Chondrocyte (in vitro differentiated cells): Measurements from ENCODE around the gene AFF1. TPM values are rescaled to one million over a fixed set of nuclear protein-coding genes. Genes with fewer than 3 reads are reported as not detected.
A peak's percentile ranks its signal among the peaks of the same experiment; 100 is the strongest.

Experiments used
- DNase-seq: peaks from one replicate; pipeline ENCODE4 v3.0.0; 2021; ENCODE audit warnings: mixed read lengths, low spot score
- H3K27ac Mint-ChIP-seq: one replicate; pipeline ENCODE4 v1.8.0; 2021; ENCODE audit warnings: mild to moderate bottlenecking, moderate library complexity, mixed read lengths; ENCODE audit not compliant: unreplicated experiment
- H3K27me3 Mint-ChIP-seq: 2 replicates; pipeline ENCODE4 v1.8.0; 2021; ENCODE audit warnings: low read depth, mixed read lengths
- H3K36me3 Mint-ChIP-seq: 2 replicates; pipeline ENCODE4 v1.8.0; 2021; ENCODE audit warnings: low read depth, mixed read lengths
- H3K4me1 Mint-ChIP-seq: 2 replicates; pipeline ENCODE4 v1.8.0; 2021; ENCODE audit warnings: low read depth, mild to moderate bottlenecking, mixed read lengths
- H3K4me3 Mint-ChIP-seq: one replicate; pipeline ENCODE4 v1.8.0; 2021; ENCODE audit warnings: mild to moderate bottlenecking, moderate library complexity, mixed read lengths; ENCODE audit not compliant: unreplicated experiment
- H3K9me3 Mint-ChIP-seq: 2 replicates; pipeline ENCODE4 v1.8.0; 2021; ENCODE audit warnings: low read depth, mixed read lengths
- total RNA-seq: library from RNA; stranded (reverse); gene quantifications from 3 replicates; pipeline ENCODE4 v1.2.1, GENCODE V29; 2021
- TF ChIP-seq, protein P1 (sequence below): fragments of 200-600 bp; sonication (generic); IDR thresholded peaks from 2 replicates; pipeline ENCODE4 v1.5.0; 2021; ENCODE audit warnings: antibody characterized with exemption, mild to moderate bottlenecking, moderate library complexity

The AFF1 gene
- total RNA-seq, 1 donor from 2014 or later = 25.9 TPM

DNA sequence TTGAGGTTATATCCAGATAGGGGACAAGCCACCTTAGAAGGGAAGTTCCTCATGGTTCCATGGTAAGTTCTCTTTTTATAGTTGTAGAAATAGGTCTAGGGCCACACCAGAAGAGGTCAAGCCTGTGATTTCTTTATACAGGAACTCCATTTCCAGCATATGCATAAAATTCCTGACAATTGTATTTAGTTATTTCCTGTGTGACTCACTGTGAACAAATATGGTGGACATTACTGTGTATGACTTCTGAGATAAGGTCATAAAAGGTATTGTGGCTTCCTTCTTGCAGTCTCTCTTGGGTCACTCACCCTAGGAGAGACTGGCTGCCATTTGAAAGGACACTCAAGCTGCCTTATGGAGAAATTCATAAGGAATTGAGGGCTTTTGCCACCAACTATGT lies 40.4 kb upstream of the AFF1 start:
- Mint-ChIP-seq H3K27ac (no peak overlapping the region), H3K36me3 (no peaks in the 10 kb centered on the region)
- DNase-seq = no peak

DNA sequence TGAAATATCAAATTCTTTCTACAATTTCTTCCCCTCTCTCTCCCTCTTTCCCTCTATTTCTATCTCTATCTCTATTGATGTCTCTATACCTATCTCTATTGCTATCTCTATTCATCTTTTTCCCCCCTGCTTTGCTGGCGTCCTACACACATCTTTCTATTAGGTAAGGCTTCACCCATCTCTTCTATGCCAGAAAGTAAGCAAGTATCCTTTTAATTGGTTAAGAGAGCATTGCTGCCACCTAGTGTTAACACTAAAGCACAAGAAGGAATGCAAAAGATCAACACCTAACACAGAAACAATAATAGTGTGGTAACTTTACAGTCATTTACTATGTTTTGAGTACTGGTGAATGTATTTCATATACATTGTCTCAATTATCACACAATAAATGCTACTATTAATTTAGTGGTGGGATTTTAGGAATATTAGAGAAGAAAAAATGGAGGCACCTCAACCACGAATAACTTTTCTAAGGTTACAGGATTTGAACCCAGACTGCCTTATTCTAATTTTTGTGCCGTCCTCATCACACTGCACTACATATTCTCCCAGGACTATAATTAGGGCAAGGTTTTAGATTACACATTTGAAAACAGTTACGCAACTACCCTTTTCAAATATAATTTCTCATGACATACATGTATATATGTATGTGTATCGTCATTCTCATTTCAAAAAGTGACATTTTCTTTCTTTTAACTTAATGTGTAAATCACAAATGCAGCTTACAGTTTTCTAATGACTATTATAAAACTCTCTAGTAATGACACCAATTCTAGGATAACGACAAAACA lies 38.9 kb upstream of the AFF1 start:
- DNase-seq = no peak
- TF ChIP-seq, protein P1, sequence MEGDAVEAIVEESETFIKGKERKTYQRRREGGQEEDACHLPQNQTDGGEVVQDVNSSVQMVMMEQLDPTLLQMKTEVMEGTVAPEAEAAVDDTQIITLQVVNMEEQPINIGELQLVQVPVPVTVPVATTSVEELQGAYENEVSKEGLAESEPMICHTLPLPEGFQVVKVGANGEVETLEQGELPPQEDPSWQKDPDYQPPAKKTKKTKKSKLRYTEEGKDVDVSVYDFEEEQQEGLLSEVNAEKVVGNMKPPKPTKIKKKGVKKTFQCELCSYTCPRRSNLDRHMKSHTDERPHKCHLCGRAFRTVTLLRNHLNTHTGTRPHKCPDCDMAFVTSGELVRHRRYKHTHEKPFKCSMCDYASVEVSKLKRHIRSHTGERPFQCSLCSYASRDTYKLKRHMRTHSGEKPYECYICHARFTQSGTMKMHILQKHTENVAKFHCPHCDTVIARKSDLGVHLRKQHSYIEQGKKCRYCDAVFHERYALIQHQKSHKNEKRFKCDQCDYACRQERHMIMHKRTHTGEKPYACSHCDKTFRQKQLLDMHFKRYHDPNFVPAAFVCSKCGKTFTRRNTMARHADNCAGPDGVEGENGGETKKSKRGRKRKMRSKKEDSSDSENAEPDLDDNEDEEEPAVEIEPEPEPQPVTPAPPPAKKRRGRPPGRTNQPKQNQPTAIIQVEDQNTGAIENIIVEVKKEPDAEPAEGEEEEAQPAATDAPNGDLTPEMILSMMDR = peak; percentile 95
- H3K36me3 Mint-ChIP-seq = no peaks in the 10 kb centered on the region
- peaks cover 15% of the 10 kb centered on the region for H3K4me1 Mint-ChIP-seq
- no peak overlapping the region for H3K27ac Mint-ChIP-seq
- no peaks in the 10 kb centered on the region for H3K27me3 Mint-ChIP-seq
- no peaks in the 10 kb centered on the region for H3K9me3 Mint-ChIP-seq
- no peak overlapping the region for H3K4me3 Mint-ChIP-seq

More for the DNA sequence above, 40.4 kb upstream of the AFF1 start:
- TF ChIP-seq, protein P1 = no peak
- peaks cover 15% of the 10 kb centered on the region for H3K4me1 Mint-ChIP-seq
- H3K27me3 Mint-ChIP-seq = no peaks in the 10 kb centered on the region
- H3K4me3 Mint-ChIP-seq = no peak overlapping the region
- H3K9me3 Mint-ChIP-seq = no peaks in the 10 kb centered on the region

DNA sequence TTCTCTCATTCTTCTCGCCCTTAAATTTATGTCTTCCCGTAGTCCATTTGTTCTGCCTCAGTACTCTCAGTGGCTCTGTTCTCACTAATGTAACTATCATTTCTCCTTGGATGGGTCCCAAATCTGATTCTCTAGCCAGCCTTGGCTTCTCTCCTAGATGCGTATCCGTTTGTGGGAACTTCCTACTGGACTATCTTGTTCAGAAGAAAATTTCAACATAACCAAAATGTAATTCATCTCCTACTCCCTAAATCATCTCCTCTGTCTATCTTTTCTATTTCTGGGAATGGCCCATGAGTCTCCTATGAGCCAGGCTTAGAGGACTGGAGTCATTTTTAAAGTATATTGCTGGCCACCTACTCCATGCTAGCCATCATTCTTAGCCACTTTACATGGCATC lies 38.2 kb upstream of the AFF1 start:
- DNase-seq = no peak
- no peaks in the 10 kb centered on the region for H3K36me3 Mint-ChIP-seq
- no peak overlapping the region for H3K27ac Mint-ChIP-seq
- H3K9me3 Mint-ChIP-seq = peaks cover under 1% of the 10 kb centered on the region
- H3K4me1 Mint-ChIP-seq = peaks cover 10% of the 10 kb centered on the region
- H3K27me3 Mint-ChIP-seq = no peaks in the 10 kb centered on the region
- no peak overlapping the region for H3K4me3 Mint-ChIP-seq
- TF ChIP-seq, protein P1 = no peak

DNA sequence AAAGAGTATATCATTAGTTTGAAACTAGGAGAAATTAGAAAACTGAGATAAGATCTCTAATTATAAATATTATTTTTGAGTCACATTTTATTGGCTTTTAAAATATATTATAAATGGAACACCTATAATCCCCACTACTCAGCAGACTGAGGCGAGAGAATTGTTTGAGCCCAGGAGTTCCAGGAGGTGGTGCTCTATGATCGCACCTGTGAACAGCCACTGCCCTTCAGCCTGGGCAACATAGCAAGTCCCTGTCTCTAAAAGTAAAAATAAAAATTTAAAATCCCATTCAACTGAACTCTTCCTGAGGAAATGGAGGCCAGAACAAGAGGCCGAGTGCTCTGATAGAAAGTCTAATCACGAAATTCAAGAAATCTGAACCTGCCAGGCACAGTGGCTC lies 36.2 kb upstream of the AFF1 start:
- Mint-ChIP-seq H3K27ac (no peak overlapping the region), H3K9me3 (peaks cover 3% of the 10 kb centered on the region), H3K4me1 (no peaks in the 10 kb centered on the region), H3K27me3 (no peaks in the 10 kb centered on the region), H3K36me3 (peaks cover 3% of the 10 kb centered on the region), H3K4me3 (no peak overlapping the region)
- DNase-seq = no peak
- TF ChIP-seq, protein P1 = peak; percentile 52

DNA sequence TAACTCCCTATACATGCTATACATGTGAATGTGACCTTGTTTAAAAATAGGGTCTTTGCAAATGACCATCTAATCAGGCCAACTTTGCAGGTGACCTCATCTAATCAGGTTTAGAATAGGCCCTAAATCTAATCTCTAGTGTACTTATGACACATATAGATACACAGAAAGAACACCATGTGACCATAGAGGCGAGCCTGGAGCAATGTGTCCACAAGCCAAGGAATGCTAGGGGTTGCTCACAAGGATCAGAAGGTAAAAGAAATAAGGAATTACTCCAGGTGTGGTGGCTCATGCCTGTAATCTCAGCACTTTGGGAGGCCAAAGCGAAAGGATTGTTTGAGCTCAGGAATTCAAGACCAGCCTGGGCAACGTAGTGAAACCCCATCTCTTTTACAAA lies 32.9 kb upstream of the AFF1 start:
- no peak for DNase-seq
- H3K36me3 Mint-ChIP-seq = peaks cover 3% of the 10 kb centered on the region

More for the DNA sequence above, 32.9 kb upstream of the AFF1 start:
- TF ChIP-seq, protein P1 = no peak
- Mint-ChIP-seq H3K27me3 (no peaks in the 10 kb centered on the region), H3K27ac (no peak overlapping the region), H3K4me3 (no peak overlapping the region), H3K9me3 (peaks cover 3% of the 10 kb centered on the region), H3K4me1 (no peaks in the 10 kb centered on the region)
